MM.1S (cell line): ENCODE measurements around the gene YPEL3.

Experiments used
- EZH2phosphoT487 ChIP-seq: fragments of 300-600 bp; sonication (generic); IDR thresholded peaks from 2 replicates; pipeline ENCODE4 v1.6.1; 2018; ENCODE audit warnings: antibody characterized with exemption, low read length
- TF ChIP-seq, protein P1 (sequence below): fragments of 300-600 bp; sonication (generic); IDR thresholded peaks from 2 replicates; pipeline ENCODE4 v1.5.1; 2016; ENCODE audit warnings: antibody characterized with exemption, low read length, mixed read lengths

DNA sequence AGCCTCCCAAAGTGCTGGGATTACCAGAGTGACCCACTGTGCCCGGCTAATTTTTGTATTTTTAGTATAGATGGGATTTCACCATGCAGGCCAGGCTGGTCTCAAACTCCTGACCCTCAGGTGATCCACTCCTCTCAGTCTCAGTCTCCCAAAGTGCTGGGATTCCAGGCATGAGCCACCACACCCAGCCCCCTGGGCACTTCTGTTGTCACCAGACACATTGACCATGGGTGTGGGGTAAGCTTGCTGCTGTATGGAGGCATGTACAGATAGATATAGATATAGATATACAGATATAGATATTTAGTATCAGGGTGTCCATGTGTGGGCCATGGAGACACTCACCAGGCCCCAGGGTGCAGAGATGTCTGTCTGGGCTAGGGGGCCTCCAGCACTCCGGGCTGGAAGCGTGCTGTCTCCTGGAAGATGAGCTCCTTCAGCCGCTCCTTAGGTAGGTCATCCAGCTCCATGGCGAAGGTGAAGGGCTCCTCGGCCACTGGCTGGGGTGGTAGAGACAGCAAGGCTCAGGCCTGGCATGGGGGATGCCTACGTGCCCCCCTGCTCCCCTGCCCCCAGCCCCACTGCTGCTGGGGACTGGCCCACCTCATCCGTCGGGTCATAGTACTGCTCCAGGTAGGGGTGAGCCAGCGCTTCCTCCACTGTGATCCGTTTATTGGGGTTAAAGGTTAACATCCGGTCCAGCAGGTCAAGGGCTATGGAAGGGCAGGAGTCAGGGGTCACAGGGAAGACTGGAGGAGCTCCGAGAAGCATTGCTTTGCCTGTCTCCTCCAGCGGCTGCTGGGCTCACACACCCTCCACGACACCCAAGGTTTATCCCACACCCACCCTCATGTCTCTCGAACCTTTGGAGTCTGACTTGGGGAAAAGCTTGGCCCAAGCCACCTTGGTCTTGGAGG is 20.5 kb upstream of the YPEL3 start:
- TF ChIP-seq, protein P1, sequence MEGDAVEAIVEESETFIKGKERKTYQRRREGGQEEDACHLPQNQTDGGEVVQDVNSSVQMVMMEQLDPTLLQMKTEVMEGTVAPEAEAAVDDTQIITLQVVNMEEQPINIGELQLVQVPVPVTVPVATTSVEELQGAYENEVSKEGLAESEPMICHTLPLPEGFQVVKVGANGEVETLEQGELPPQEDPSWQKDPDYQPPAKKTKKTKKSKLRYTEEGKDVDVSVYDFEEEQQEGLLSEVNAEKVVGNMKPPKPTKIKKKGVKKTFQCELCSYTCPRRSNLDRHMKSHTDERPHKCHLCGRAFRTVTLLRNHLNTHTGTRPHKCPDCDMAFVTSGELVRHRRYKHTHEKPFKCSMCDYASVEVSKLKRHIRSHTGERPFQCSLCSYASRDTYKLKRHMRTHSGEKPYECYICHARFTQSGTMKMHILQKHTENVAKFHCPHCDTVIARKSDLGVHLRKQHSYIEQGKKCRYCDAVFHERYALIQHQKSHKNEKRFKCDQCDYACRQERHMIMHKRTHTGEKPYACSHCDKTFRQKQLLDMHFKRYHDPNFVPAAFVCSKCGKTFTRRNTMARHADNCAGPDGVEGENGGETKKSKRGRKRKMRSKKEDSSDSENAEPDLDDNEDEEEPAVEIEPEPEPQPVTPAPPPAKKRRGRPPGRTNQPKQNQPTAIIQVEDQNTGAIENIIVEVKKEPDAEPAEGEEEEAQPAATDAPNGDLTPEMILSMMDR = no peak
- no peak for TF ChIP-seq EZH2phosphoT487
